Neural progenitor cell (in vitro differentiated cells): ENCODE data around the gene CHST8.
"Not testable (repeated sequence)": the region's sequence is repeated elsewhere in the genome, so short reads cannot be mapped to it uniquely, and the experiment has no call there.

ENCODE experiments used
- CTCF ChIP-seq: fragments of 200-600 bp; sonication (generic); IDR thresholded peaks from 2 replicates; pipeline ENCODE4 v1.5.1; 2017; ENCODE audit warnings: antibody characterized with exemption, mild to moderate bottlenecking
- EZH2 ChIP-seq: fragments of 200-600 bp; sonication (generic); IDR thresholded peaks from 2 replicates; pipeline ENCODE4 v1.6.1; 2017; ENCODE audit warnings: antibody characterized with exemption, mild to moderate bottlenecking, moderate library complexity

GRCh38 chr19:33695547-33695946, 73.8 kb downstream of the CHST8 start:
- TF ChIP-seq CTCF, EZH2: not testable (repeated sequence)
